T-helper 17 cell (primary cell): Measurements from ENCODE around the gene MACC1. TPM values are rescaled to one million over a fixed set of nuclear protein-coding genes. Genes with fewer than 3 reads are reported as not detected.
A peak's percentile ranks its signal among the peaks of the same experiment; 100 is the strongest.

Source experiments
- ATAC-seq: fragments of 150-1000 bp; cut with Tn5 transposase; 2 replicates; pipeline ENCODE4 v1.10.0; 2021; ENCODE audit warnings: mild to moderate bottlenecking, moderate library complexity
- DNase-seq, 3 donors: peaks; one replicate each; pipeline versions ENCODE4 v3.0.0 to v3.0.0-alpha.2; 2020 to 2021
- H3K9me3 ChIP-seq: one replicate; pipeline ENCODE4 v1.7.0; 2013; ENCODE audit warnings: low read length, mild to moderate bottlenecking; ENCODE audit not compliant: control insufficient read depth, poor library complexity, severe bottlenecking
- H3K27ac Mint-ChIP-seq: one replicate; pipeline ENCODE4 v1.8.0; 2022; ENCODE audit warnings: mild to moderate bottlenecking, moderate library complexity, mixed read lengths
- H3K27me3 Mint-ChIP-seq: one replicate; pipeline ENCODE4 v1.8.0; 2022; ENCODE audit warnings: mixed read lengths
- H3K36me3 Mint-ChIP-seq: one replicate; pipeline ENCODE4 v1.8.0; 2022; ENCODE audit warnings: low read depth, mixed read lengths
- H3K4me1 Mint-ChIP-seq: one replicate; pipeline ENCODE4 v1.8.0; 2022; ENCODE audit warnings: mild to moderate bottlenecking, mixed read lengths
- H3K4me3 Mint-ChIP-seq: one replicate; pipeline ENCODE4 v1.8.0; 2022; ENCODE audit warnings: mild to moderate bottlenecking, moderate library complexity, mixed read lengths
- total RNA-seq, 4 donors: library from RNA in 2 of 4; stranded (reverse) in 2 of 4; gene quantifications; one replicate each; pipeline ENCODE4 v1.2.3 and lab custom pipeline; 2022 to 2026

MACC1 gene
- total RNA-seq, 2 donors from 2014 or later, result 0.42 to 0.65 TPM

DNA sequence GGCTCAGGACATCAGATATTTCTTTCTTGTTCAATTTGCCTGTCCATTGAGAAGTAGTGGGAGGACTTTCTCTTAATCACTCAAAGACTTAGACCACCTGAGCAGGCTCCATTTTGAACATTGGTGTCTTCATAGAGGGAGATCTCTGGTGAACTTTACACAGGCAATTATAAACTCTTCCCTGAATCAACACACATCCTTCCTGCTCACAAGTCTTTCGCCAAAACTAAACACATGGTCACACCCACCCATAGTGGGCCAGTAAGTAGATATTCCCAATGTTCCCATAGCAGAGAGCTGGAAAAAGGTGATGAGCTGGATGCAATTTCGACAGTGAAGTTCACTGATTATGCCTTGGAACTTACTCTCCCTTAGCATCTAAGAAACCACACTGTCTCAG, 8.2 kb upstream of the MACC1 start:
- Mint-ChIP-seq H3K4me1 (no peaks in the 10 kb centered on the region), H3K27ac (no peak overlapping the region), H3K4me3 (no peak overlapping the region), H3K36me3 (no peaks in the 10 kb centered on the region), H3K27me3 (no peaks in the 10 kb centered on the region)
- no peak for ATAC-seq
- no peaks in the 10 kb centered on the region for H3K9me3 ChIP-seq
- no peak for DNase-seq

DNA sequence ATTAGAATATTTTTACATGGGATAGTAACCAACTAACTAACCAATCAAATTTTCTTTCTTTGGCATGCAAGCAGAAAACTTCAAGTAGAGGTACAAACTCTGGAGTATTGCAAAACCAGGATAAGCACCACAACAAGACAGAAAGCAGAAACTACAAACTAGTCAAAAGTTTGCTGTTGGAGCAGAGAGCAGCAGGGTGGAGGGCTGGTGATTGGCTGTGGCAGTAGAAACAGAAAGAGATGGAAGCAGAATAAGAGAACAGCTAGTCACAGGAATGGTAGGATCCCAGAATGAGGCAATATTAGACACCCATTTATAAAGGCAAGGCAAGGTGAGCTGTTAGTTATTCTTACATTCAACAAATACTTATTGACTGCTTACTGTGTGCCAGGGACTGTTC, 6.8 kb upstream of the MACC1 start:
- Mint-ChIP-seq H3K4me1 (no peaks in the 10 kb centered on the region), H3K4me3 (no peak overlapping the region), H3K27me3 (no peaks in the 10 kb centered on the region), H3K27ac (no peak overlapping the region), H3K36me3 (no peaks in the 10 kb centered on the region)
- DNase-seq (no peak), ATAC-seq (no peak)
- H3K9me3 ChIP-seq, result no peaks in the 10 kb centered on the region

- no peaks in the 10 kb centered on the region for H3K4me1 Mint-ChIP-seq
- H3K4me3 Mint-ChIP-seq, result no peak overlapping the region
- ATAC-seq (no peak), DNase-seq (no peak)
- no peaks in the 10 kb centered on the region for H3K27me3 Mint-ChIP-seq
- no peaks in the 10 kb centered on the region for H3K9me3 ChIP-seq
- H3K27ac Mint-ChIP-seq, result no peak overlapping the region
- no peaks in the 10 kb centered on the region for H3K36me3 Mint-ChIP-seq
Measured at GRCh38 chr7:20223356-20223755, 6.2 kb upstream of the MACC1 start.

DNA sequence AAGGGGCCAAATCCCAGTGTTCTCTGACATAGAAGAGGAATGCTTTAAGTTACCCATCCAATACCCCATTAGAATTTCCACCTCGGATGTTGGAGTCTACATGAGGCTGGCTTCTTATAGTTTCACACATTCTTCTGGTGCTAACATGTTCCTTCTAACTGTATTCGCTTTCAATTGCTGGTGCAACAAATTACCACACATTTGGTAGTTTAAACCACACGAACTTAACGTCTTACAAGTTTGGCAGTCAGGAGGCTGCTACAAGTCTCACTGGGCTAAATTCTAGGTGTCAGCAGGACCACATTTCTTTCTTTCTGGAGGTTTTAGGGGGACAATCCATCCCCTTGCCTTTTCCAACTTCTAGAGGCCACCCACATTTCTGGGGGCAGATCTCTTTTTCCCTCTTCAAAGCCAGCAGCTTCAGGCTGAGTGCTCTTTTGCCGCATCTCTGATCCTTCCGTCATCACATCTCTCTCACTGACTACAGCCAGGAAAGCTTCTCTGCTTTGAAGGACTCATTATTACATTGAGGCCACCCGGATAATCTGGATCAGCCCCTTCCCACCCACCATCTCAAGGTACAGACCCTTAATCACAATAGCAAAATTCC, 5.1 kb upstream of the MACC1 start:
- DNase-seq (no peak), ATAC-seq (no peak)
- Mint-ChIP-seq H3K27ac (no peak overlapping the region), H3K27me3 (no peaks in the 10 kb centered on the region), H3K4me3 (no peak overlapping the region), H3K4me1 (no peaks in the 10 kb centered on the region), H3K36me3 (no peaks in the 10 kb centered on the region)
- no peaks in the 10 kb centered on the region for H3K9me3 ChIP-seq

DNA sequence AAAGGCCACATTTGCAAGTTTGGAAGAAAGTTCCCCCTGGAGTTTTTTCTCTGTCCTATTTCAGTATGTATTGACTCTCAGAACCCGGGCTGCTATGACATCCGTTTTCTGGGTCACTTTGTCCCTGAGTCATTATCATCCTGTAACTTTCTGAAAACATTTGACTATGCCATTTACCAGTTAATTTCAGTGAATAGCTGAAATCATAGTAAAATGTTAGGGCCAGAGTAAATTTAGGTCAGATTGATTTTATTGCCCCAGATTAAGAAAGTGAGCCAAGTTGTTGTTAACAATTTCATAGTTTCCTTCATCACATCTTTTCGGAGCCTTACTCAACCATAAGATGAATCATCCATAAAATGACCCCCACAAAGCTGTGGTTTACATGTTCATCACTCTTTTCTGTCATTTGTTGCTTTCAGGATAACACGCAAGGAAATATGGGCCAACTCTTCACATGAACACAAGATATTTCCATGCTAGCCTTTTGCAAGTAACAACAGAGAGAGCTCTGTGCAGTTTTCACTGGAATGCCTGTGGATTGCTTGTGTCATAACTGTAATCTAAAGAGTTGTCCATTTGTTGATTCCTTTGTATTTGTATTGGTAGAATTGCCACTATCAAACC, 3.9 kb upstream of the MACC1 start:
- Mint-ChIP-seq H3K27ac (no peak overlapping the region), H3K36me3 (no peaks in the 10 kb centered on the region)
- DNase-seq, result no peak

DNA sequence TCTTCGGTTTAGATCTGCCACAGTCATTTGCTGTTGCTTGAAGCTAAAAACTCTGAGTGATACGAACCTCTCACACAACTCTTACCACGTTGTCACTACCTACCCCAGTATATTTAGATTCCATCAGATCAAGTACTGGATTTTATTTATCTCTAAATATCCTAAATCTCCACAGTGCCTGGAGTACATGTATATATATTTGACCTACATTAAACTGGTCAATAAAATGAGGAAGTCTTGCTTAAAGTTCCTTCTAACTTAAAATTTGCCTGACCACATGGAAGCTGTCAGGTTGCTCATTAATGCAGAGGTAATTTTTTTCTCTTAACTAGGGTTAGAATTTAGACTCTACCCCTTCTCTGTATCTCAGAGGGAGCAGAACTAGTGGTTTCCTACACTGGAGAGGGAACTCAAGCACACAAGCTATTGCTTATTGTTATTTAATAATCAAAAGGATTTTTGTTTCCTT, 3.1 kb upstream of the MACC1 start:
- Mint-ChIP-seq H3K27ac (no peak overlapping the region), H3K27me3 (no peaks in the 10 kb centered on the region), H3K4me1 (no peaks in the 10 kb centered on the region), H3K4me3 (no peak overlapping the region), H3K36me3 (no peaks in the 10 kb centered on the region)
- DNase-seq (no peak), ATAC-seq (peak; percentile 8)
- H3K9me3 ChIP-seq, result no peaks in the 10 kb centered on the region

More for the DNA sequence above, 3.9 kb upstream of the MACC1 start:
- H3K27me3 Mint-ChIP-seq, result no peaks in the 10 kb centered on the region
- H3K4me1 Mint-ChIP-seq, result no peaks in the 10 kb centered on the region
- H3K4me3 Mint-ChIP-seq, result no peak overlapping the region
- no peak for ATAC-seq
- no peaks in the 10 kb centered on the region for H3K9me3 ChIP-seq

GRCh38 chr7:20219446-20220292, 2.5 kb upstream of the MACC1 start:
- Mint-ChIP-seq H3K27me3 (no peaks in the 10 kb centered on the region), H3K27ac (no peak overlapping the region), H3K36me3 (no peaks in the 10 kb centered on the region), H3K4me3 (no peak overlapping the region), H3K4me1 (no peaks in the 10 kb centered on the region)
- no peak for DNase-seq
- H3K9me3 ChIP-seq, result no peaks in the 10 kb centered on the region
- peak; percentile 71 for ATAC-seq

DNA sequence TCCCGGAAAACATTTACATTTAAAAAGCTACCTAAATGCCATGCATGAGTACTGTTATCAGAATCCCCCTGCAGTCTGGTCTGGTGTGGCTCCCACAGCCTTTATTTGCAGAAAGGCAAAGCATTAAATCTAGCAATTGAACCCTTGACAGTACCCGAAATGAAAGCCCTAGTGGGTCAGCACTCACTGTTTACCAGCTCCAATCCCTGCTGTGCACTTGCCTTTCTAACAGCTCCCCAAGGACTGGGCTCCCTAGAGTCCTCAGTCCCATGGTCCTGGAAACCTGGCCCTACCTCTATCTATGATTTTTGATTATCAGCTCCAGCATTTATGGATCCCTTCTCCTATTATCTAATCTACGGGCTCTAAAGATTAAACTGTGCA, 1.9 kb upstream of the MACC1 start:
- no peaks in the 10 kb centered on the region for H3K36me3 Mint-ChIP-seq
- no peak overlapping the region for H3K4me3 Mint-ChIP-seq
- no peak for ATAC-seq
- no peak for DNase-seq
- H3K27me3 Mint-ChIP-seq, result no peaks in the 10 kb centered on the region
- no peaks in the 10 kb centered on the region for H3K9me3 ChIP-seq
- no peak overlapping the region for H3K27ac Mint-ChIP-seq
- no peaks in the 10 kb centered on the region for H3K4me1 Mint-ChIP-seq

- DNase-seq, result no peak
- ATAC-seq, result no peak
- no peak overlapping the region for H3K4me3 Mint-ChIP-seq
- H3K36me3 Mint-ChIP-seq, result no peaks in the 10 kb centered on the region
- no peaks in the 10 kb centered on the region for H3K27me3 Mint-ChIP-seq
- no peak overlapping the region for H3K27ac Mint-ChIP-seq
- H3K4me1 Mint-ChIP-seq, result no peaks in the 10 kb centered on the region
- H3K9me3 ChIP-seq, result no peaks in the 10 kb centered on the region
Measured at GRCh38 chr7:20218279-20218678, 1.1 kb upstream of the MACC1 start.

- Mint-ChIP-seq H3K4me3 (no peak overlapping the region), H3K27me3 (no peaks in the 10 kb centered on the region), H3K27ac (no peak overlapping the region), H3K4me1 (no peaks in the 10 kb centered on the region), H3K36me3 (no peaks in the 10 kb centered on the region)
- DNase-seq, result no peak
- no peak for ATAC-seq
- H3K9me3 ChIP-seq, result no peaks in the 10 kb centered on the region
Measured at GRCh38 chr7:20216406-20217036, 663 bp downstream of the MACC1 start.

GRCh38 chr7:20214921-20215669, 2.1 kb downstream of the MACC1 start:
- no peak for ATAC-seq
- Mint-ChIP-seq H3K4me3 (no peak overlapping the region), H3K27me3 (no peaks in the 10 kb centered on the region), H3K4me1 (no peaks in the 10 kb centered on the region), H3K36me3 (no peaks in the 10 kb centered on the region), H3K27ac (no peak overlapping the region)
- DNase-seq, result no peak
- no peaks in the 10 kb centered on the region for H3K9me3 ChIP-seq

GRCh38 chr7:20214132-20214531, 3.1 kb downstream of the MACC1 start:
- Mint-ChIP-seq H3K27me3 (no peaks in the 10 kb centered on the region), H3K4me3 (no peak overlapping the region), H3K27ac (no peak overlapping the region), H3K36me3 (no peaks in the 10 kb centered on the region), H3K4me1 (no peaks in the 10 kb centered on the region)
- H3K9me3 ChIP-seq, result no peaks in the 10 kb centered on the region
- no peak for DNase-seq
- no peak for ATAC-seq

DNA sequence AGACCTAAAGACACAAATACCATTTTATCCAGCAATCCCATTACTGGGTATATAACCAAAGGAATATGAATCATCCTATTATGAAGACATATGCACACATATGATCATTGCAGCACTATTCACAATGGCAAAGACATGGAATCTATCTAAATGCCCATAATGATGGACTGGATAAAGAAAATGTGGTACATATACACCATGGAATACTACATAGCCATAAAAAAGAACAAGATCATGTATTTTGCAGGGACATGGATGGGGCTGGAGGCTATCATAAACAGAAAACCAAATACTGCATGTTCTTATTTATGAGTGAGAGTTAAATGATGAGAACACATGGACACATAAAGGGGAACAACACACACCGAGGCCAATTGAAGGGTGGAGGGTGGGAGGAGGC, 3.8 kb downstream of the MACC1 start:
- Mint-ChIP-seq H3K36me3 (no peaks in the 10 kb centered on the region), H3K4me3 (no peak overlapping the region), H3K4me1 (no peaks in the 10 kb centered on the region), H3K27me3 (no peaks in the 10 kb centered on the region), H3K27ac (no peak overlapping the region)
- DNase-seq, result no peak
- H3K9me3 ChIP-seq, result no peaks in the 10 kb centered on the region
- ATAC-seq, result no peak
